NCI-H460 (cell line): ENCODE data around the gene DIS3L2. TPM values are rescaled to one million over a fixed set of nuclear protein-coding genes. Genes with fewer than 3 reads are reported as not detected.
A peak's percentile ranks its signal among the peaks of the same experiment; 100 is the strongest.
"Not testable (repeated sequence)": the region's sequence is repeated elsewhere in the genome, so short reads cannot be mapped to it uniquely, and the experiment has no call there.

Experiments
- DNase-seq: peaks from one replicate; pipeline ENCODE4 v3.0.0-alpha.2; 2016; ENCODE audit warnings: low read depth; ENCODE audit errors: extremely low read depth
- total RNA-seq: library from RNA; depleted of rRNA; stranded (reverse); fragments of >200 nt; shearing (Covaris generic); gene quantifications from 2 replicates; pipeline ENCODE4 v1.2.3, GENCODE V29; 2014

Gene DIS3L2
- total RNA-seq, 1 experiment from 2014 or later, result 26.0 TPM

DNA sequence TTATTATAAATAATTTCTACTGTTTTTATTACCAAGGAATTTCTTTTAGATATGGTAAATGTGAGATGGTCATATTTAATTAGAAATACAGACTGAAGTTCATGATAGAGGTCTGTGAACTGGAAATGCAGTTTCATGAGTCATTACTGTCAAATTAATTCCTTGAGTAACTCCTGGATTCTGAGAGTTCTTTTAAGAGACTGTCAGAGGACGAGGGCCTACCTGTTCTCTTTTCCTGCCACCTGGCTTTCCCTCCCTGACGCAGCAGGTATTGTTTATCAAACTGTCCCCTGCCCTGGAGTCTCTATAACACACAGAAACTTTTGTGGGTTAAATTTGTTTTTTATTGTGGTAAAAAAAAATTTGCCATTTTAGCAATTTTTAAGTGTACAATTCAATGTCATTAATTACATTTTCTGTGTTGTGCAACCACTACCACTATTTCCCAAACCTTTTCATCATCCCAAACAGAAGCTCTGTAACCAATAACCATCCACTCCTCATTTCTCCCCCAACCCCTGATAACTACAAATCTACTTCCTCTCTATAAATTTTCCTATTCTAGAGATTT lies 142.6 kb downstream of the DIS3L2 start:
- DNase-seq, result no peak

DNA sequence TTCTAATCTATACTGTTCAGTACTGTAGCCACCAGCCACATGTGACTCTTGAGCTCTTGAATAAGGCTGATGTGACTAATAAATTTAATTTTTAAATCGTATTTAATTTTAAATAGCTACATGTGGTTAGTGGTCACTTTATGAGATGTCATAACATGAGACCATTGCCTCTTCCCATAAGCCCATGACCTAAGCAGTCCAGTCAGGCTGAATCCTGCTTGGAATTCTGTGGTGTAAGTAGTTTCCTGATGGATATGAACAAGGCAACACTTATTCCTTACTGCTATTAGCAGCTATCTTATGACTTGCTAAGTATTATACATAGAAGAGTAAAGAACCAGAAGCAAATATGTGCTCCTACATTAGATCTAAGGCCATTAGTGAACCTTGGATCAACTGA lies 150.0 kb downstream of the DIS3L2 start:
- no peak for DNase-seq

- DNase-seq, result no peak
These were observed 152.3 kb downstream of the DIS3L2 start for GRCh38 chr2:232113821-232114220.

GRCh38 chr2:232115728-232116361 lies 154.3 kb downstream of the DIS3L2 start:
- not testable (repeated sequence) for DNase-seq

DNA sequence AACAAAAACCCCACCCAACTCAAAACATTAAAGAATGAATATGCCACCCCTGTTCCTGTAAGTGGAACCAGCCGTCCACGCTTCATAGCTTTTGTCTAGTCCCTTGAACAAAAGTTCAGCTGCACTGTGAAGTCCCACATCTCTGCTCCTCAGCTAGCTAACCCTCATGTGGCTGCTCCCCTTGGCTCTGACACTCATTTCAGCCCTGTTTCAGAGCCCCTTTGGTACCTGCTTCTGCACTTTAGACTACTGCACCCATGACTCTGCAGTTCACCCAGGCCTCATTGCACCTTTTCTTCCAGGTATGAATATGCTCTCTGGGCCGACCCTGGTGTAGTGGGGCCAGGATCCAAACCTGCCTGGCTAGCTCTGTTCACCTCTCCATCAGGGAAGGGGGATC lies 155.3 kb downstream of the DIS3L2 start:
- DNase-seq, result no peak

DNA sequence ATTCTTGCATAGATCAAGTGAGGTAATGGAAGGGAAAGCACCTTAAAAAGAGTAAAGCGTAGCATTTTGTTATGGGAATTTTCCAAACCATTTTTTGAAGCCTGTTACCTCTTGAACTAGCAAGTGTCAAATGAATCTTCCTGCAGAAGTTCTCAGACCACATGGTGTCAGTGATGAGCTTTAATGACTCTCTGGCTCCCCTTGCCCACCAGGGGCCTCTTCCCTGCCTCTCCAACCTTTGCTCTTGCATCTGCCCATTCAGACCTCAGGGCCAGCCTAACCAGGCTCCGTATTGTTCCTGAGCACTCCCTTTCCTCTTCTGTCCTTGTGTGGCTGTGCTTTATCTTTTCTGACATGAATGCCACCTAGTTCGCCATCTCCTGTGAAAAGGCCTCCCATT lies 155.9 kb downstream of the DIS3L2 start:
- no peak for DNase-seq

DNA sequence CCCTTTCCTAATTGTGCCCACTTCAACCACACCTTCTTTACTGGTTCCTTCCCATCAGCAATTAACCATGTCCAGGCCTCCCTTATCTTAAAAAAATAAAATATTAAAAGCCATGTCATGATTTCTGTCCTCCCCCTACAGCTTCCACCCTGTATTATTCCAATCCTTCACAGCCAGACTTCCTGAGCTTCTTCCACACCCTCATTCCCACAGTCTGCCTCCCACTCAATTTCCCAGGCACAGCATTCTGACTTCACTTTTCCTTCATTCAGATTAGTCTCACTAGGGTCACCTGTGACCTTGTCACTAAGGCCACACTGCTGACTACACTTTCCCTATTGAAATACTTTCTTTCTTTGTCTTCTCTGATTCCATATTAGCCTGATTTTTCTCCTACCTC lies 159.4 kb downstream of the DIS3L2 start:
- no peak for DNase-seq

GRCh38 chr2:232124309-232124708 lies 162.8 kb downstream of the DIS3L2 start:
- no peak for DNase-seq

GRCh38 chr2:232126301-232127099 lies 165.0 kb downstream of the DIS3L2 start:
- DNase-seq, result no peak

- DNase-seq, result no peak
These were observed 168.0 kb downstream of the DIS3L2 start for GRCh38 chr2:232129483-232129882.

GRCh38 chr2:232132181-232132580 lies 170.7 kb downstream of the DIS3L2 start:
- DNase-seq, result no peak

DNA sequence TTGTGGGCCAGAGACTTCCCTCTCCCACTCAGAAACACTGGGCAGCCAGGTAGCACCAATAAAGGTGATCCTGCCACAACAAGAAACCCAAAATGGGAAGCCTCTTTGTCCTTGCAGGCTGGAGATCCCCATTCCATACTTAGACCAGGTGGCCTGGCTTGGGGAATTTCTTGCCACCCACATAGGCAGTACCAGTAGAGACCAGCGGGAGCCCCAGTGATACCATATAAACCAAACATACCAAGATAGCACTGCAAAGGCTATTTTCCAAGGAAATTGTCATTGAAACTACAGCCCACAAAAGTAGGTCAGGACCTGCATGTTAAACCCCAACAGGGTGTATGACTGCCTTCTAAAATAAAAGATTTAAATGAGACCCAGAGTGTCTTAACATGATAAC lies 171.6 kb downstream of the DIS3L2 start:
- no peak for DNase-seq

DNA sequence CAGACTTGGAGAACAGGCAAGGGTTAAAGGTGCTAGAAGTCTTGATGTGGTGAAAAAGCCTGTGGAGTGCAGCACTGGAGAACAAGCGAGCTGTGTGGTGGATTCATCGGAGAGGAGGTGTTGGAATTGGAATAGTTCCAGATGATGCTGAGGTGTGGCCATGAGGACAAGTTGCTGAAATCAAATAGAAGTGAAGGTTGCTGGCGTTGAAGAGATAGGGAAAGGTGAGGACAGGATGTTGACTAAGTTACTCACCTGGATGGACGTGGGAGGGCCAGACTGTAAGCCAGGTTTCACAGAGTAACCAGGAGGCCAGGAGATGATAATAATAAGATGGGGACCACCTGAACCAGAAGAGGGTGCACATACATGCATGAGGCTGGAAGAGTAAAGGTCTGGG lies 173.4 kb downstream of the DIS3L2 start:
- no peak for DNase-seq

DNA sequence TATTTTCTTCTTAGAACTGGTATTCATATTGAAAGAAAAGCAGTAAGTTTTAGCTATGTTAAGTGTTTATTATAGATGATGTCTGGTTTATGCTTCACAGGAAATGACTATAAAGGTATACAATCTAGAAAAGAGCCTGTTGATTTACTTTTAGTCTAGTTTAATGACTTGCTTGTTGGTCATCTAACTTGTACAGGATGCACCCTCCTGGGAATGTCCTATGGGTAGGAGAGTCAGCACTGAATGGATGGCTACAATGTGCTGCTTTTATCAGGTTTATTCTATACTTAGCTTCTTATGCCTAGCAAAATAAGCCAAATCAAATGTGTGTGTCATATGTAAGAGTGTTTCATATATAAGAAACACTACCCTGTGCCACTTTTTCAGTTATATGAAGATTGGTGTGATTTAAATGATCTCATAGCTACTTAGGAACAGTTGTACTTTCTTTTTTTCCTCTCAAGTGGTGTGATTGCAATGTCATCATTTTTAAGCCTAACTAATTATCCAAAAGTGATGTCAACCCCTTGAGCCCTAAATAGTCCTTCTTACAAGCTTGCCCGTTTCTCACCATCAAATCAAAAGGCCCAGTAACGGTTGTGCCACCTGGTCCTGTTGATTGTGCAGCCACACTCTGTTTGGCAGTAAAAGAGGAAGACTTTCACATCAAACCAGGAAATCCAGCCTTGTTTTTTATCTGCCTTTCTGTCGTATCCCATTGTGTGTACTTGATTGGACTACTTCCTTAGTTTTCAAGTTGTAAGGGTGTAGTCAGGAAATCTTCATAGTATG lies 176.0 kb downstream of the DIS3L2 start:
- DNase-seq, result no peak

DNA sequence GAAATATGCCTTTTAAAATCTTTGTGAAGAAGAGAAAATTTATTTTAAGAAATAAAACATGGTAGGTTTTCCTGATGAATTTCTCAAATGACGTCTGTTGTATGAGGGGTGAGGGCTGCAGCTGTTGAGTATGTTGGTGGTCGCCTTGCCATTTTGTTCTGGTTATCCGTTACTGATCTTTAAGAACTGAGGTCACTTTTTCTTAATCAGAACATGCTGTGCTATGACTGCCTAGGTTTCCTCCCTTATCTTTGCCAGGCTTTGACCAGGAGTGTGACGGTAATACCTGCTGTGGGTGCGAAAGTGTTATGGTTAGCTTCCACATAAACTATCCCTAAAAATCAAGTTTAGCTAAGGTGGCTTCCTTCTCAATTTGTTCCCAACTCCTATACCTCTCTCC lies 176.9 kb downstream of the DIS3L2 start:
- DNase-seq, result no peak

GRCh38 chr2:232139171-232139594 lies 177.7 kb downstream of the DIS3L2 start:
- DNase-seq, result no peak

GRCh38 chr2:232139786-232140562 lies 178.5 kb downstream of the DIS3L2 start:
- DNase-seq, result no peak

GRCh38 chr2:232141591-232141990 lies 180.1 kb downstream of the DIS3L2 start:
- no peak for DNase-seq

DNA sequence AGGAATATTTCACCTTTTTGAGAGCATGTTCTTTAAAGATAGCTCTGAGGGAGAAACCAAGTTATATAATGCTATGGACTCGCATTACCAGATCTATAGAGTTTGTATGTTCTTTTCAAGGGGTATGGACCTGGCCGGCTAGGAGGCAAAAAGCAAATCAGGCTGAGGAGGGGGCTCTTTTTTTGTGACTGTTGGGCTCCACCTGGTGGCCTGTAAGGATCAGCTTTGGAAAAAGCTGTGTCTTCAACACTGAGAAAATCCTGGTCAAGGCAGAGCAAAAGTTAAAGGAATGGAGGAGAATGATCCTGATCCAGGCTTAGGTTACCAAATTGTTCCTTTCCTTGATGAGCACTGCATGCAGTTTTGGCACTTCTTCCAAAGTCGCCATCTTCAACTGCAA lies 180.5 kb downstream of the DIS3L2 start:
- DNase-seq, result peak; percentile 34

- DNase-seq, result no peak
These were observed 181.0 kb downstream of the DIS3L2 start for GRCh38 chr2:232142502-232142901.
